GM23338 (cell line): ENCODE data around the gene DEK. TPM values are rescaled to one million over a fixed set of nuclear protein-coding genes. Genes with fewer than 3 reads are reported as not detected.

Source experiments
- ATAC-seq: fragments of 200-7000 bp; cut with Tn5 transposase; 3 replicates; pipeline ENCODE4 v1.9.1; 2020
- DNase-seq: peaks from one replicate; pipeline ENCODE4 v3.0.0-alpha.2; 2015; ENCODE audit warnings: low spot score
- H2AFZ ChIP-seq: fragments of 200-600 bp; sonication (generic); 2 replicates; pipeline ENCODE4 v1.8.0; 2016; ENCODE audit warnings: antibody characterized with exemption, mild to moderate bottlenecking, moderate library complexity
- H3F3A ChIP-seq: fragments of 200-600 bp; sonication (generic); replicated peaks from 2 replicates; pipeline ENCODE4 v1.8.0; 2017; ENCODE audit warnings: antibody characterized with exemption, mixed run types, low read depth
- H3K27ac ChIP-seq: fragments of 200-600 bp; sonication (generic); 2 replicates; pipeline ENCODE4 v1.6.1; 2016; ENCODE audit warnings: low read depth
- H3K27me3 ChIP-seq: fragments of 200-600 bp; sonication (generic); 2 replicates; pipeline ENCODE4 v1.8.0; 2016; ENCODE audit warnings: mild to moderate bottlenecking, mixed run types, moderate library complexity; ENCODE audit not compliant: insufficient read depth
- H3K36me3 ChIP-seq: fragments of 200-600 bp; sonication (generic); 2 replicates; pipeline ENCODE4 v1.8.0; 2016; ENCODE audit warnings: mild to moderate bottlenecking; ENCODE audit not compliant: insufficient read depth
- H3K4me1 ChIP-seq: fragments of 200-600 bp; sonication (generic); 2 replicates; pipeline ENCODE4 v1.8.0; 2016; ENCODE audit warnings: mild to moderate bottlenecking, moderate library complexity; ENCODE audit not compliant: insufficient read depth
- H3K4me2 ChIP-seq: fragments of 200-600 bp; sonication (generic); 2 replicates; pipeline ENCODE4 v1.7.1; 2017; ENCODE audit warnings: mixed run types
- H3K4me3 ChIP-seq: fragments of 200-600 bp; sonication (generic); 2 replicates; pipeline ENCODE4 v1.6.1; 2016; ENCODE audit warnings: mixed run types
- H3K79me2 ChIP-seq: fragments of 200-600 bp; sonication (generic); replicated peaks from 2 replicates; pipeline ENCODE4 v1.8.0; 2017; ENCODE audit warnings: mild to moderate bottlenecking; ENCODE audit not compliant: insufficient read depth
- H3K9me2 ChIP-seq: fragments of 200-600 bp; sonication (generic); 2 replicates; pipeline ENCODE4 v1.8.0; 2017; ENCODE audit not compliant: insufficient read depth
- H4K20me1 ChIP-seq: fragments of 200-600 bp; sonication (generic); replicated peaks from 2 replicates; pipeline ENCODE4 v1.8.0; 2017; ENCODE audit warnings: mild to moderate bottlenecking; ENCODE audit not compliant: insufficient read depth
- H3K27ac Mint-ChIP-seq: 2 replicates; pipeline ENCODE4 v1.8.0; 2020; ENCODE audit warnings: inconsistent platforms, mild to moderate bottlenecking, moderate library complexity, mixed read lengths
- H3K27me3 Mint-ChIP-seq: 3 replicates; pipeline ENCODE4 v1.8.0; 2022; ENCODE audit warnings: low read depth, mild to moderate bottlenecking, moderate library complexity, mixed read lengths, inconsistent platforms; ENCODE audit not compliant: insufficient read depth, poor library complexity
- H3K36me3 Mint-ChIP-seq: 3 replicates; pipeline ENCODE4 v1.8.0; 2021; ENCODE audit warnings: low read depth, mild to moderate bottlenecking, inconsistent platforms, moderate library complexity, mixed read lengths
- H3K4me1 Mint-ChIP-seq: 3 replicates; pipeline ENCODE4 v1.8.0; 2020; ENCODE audit warnings: mild to moderate bottlenecking, inconsistent platforms, mixed read lengths
- H3K4me3 Mint-ChIP-seq: 3 replicates; pipeline ENCODE4 v1.8.0; 2021; ENCODE audit warnings: moderate library complexity, mild to moderate bottlenecking, inconsistent platforms, mixed read lengths
- H3K9me3 Mint-ChIP-seq: 3 replicates; pipeline ENCODE4 v1.8.0; 2020; ENCODE audit warnings: moderate library complexity, mild to moderate bottlenecking, inconsistent platforms, mixed read lengths
- CREB1 ChIP-seq: fragments of 250-450 bp; sonication (Bioruptor Pico); IDR thresholded peaks from 2 replicates; pipeline ENCODE4 v1.5.0; 2020; ENCODE audit warnings: low read depth, mild to moderate bottlenecking, moderate library complexity
- CTCF ChIP-seq, 2 experiments: fragments of 200-600 bp in 1 of 2; sonication (generic) in 1 of 2; conservative IDR thresholded peaks; 2 replicates each; pipeline versions ENCODE4 v1.5.1 to v1.6.1; 2016 to 2017; ENCODE audit warnings: antibody characterized with exemption in 2 of 2, low read depth in 2 of 2, mild to moderate bottlenecking in 2 of 2, moderate library complexity in 1 of 2
- EZH2 ChIP-seq: fragments of 200-600 bp; sonication (generic); IDR thresholded peaks from one replicate; pipeline ENCODE4 v1.8.0; 2017; ENCODE audit warnings: antibody characterized with exemption, mild to moderate bottlenecking, low read depth; ENCODE audit not compliant: unreplicated experiment
- EZH2phosphoT487 ChIP-seq: fragments of 200-600 bp; sonication (generic); IDR thresholded peaks from one replicate; pipeline ENCODE4 v1.8.1; 2018; ENCODE audit warnings: antibody characterized with exemption; ENCODE audit not compliant: unreplicated experiment
- JUNB ChIP-seq: IDR thresholded peaks from one replicate; pipeline ENCODE4 v1.6.1; 2016; ENCODE audit warnings: antibody characterized with exemption; ENCODE audit not compliant: unreplicated experiment
- POLR2AphosphoS5 ChIP-seq: IDR thresholded peaks from 2 replicates; pipeline ENCODE4 v1.6.1; 2016; ENCODE audit warnings: antibody characterized with exemption, low read depth
- STAT1 ChIP-seq: IDR thresholded peaks from one replicate; pipeline ENCODE4 v1.6.1; 2016; ENCODE audit warnings: antibody characterized with exemption; ENCODE audit not compliant: unreplicated experiment
- ZNF331 ChIP-seq: fragments of 250-450 bp; sonication (Bioruptor Pico); IDR thresholded peaks from 2 replicates; pipeline ENCODE4 v1.5.0; 2020; ENCODE audit warnings: low read depth, mild to moderate bottlenecking, moderate library complexity
- polyA plus RNA-seq: library from polyadenylated mRNA; unstranded; fragments of >200 nt; fragmentation: Nextera tagmentation; extraction: Ambion mirVana; gene quantifications from 2 replicates; pipeline ENCODE4 v1.2.1, GENCODE V29; 2016
- total RNA-seq: library from RNA; depleted of rRNA; stranded (reverse); fragments of >200 nt; shearing (Covaris generic); gene quantifications from 2 replicates; pipeline ENCODE4 v1.2.3, GENCODE V29; 2014
- TF ChIP-seq, protein P1 (sequence below): IDR thresholded peaks from one replicate; pipeline ENCODE4 v1.6.1; 2018; ENCODE audit warnings: antibody characterized with exemption; ENCODE audit not compliant: unreplicated experiment
- TF ChIP-seq, protein P2 (sequence below): fragments of 250-450 bp; sonication (Bioruptor Pico); IDR thresholded peaks from 2 replicates; pipeline ENCODE4 v1.5.0; 2020; ENCODE audit warnings: mild to moderate bottlenecking, moderate library complexity

The DEK gene
- total and polyA plus RNA-seq, 2 experiments from 2014 or later: 218 to 582 TPM

DNA sequence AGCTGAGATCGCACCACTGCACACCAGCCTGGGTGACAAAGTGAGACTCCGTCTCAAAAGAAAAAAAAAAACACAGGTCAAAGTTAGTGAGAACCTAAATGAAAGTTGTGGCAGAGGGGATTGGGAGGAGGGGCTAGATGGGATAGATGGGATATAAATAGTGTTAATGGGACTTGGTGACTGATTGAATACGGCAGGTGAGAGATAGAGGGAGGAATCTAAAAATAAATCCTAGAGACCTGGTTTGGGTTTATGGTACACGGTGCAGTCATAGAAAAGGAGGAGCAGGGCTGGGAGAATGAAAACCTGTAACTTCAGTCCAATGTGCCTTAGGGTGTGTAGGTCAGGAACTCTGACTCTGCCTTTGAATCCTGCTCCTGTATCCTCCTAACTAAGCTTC is 25.0 kb upstream of the DEK start (continued):
- no peak for TF ChIP-seq ZNF331 (CRISPR knock-in tag)

DNA sequence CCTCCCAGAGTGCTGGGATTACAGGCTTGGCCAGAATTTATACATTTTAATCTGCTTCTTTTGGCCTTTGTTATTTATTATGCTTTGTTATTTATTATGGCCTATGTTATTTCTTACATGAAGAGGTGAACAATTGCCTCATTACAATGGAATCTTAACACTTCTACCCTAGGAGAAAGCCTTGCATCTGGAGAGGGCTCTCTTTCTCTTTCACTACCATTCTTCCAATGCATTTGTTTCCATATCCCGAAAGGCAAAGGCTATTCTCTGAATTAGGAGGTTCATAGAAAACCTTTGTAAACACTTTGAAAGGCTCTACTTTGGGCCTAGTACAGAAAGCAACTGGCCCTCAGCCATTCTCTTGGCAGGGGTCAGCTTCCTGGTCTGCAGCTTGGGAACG is 19.9 kb upstream of the DEK start:
- TF ChIP-seq EZH2 (no peak), EZH2phosphoT487 (no peak), STAT1 (no peak), POLR2AphosphoS5 (no peak), ZNF331 (CRISPR knock-in tag) (no peak), CTCF (conservative IDR thresholded peaks at IDR 0.05; ENCODE audit: low read depth in 2 of 2) (no peak), JUNB (no peak), CREB1 (CRISPR knock-in tag) (no peak)
- TF ChIP-seq, protein P1, sequence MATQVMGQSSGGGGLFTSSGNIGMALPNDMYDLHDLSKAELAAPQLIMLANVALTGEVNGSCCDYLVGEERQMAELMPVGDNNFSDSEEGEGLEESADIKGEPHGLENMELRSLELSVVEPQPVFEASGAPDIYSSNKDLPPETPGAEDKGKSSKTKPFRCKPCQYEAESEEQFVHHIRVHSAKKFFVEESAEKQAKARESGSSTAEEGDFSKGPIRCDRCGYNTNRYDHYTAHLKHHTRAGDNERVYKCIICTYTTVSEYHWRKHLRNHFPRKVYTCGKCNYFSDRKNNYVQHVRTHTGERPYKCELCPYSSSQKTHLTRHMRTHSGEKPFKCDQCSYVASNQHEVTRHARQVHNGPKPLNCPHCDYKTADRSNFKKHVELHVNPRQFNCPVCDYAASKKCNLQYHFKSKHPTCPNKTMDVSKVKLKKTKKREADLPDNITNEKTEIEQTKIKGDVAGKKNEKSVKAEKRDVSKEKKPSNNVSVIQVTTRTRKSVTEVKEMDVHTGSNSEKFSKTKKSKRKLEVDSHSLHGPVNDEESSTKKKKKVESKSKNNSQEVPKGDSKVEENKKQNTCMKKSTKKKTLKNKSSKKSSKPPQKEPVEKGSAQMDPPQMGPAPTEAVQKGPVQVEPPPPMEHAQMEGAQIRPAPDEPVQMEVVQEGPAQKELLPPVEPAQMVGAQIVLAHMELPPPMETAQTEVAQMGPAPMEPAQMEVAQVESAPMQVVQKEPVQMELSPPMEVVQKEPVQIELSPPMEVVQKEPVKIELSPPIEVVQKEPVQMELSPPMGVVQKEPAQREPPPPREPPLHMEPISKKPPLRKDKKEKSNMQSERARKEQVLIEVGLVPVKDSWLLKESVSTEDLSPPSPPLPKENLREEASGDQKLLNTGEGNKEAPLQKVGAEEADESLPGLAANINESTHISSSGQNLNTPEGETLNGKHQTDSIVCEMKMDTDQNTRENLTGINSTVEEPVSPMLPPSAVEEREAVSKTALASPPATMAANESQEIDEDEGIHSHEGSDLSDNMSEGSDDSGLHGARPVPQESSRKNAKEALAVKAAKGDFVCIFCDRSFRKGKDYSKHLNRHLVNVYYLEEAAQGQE: no peak
- TF ChIP-seq, protein P2, sequence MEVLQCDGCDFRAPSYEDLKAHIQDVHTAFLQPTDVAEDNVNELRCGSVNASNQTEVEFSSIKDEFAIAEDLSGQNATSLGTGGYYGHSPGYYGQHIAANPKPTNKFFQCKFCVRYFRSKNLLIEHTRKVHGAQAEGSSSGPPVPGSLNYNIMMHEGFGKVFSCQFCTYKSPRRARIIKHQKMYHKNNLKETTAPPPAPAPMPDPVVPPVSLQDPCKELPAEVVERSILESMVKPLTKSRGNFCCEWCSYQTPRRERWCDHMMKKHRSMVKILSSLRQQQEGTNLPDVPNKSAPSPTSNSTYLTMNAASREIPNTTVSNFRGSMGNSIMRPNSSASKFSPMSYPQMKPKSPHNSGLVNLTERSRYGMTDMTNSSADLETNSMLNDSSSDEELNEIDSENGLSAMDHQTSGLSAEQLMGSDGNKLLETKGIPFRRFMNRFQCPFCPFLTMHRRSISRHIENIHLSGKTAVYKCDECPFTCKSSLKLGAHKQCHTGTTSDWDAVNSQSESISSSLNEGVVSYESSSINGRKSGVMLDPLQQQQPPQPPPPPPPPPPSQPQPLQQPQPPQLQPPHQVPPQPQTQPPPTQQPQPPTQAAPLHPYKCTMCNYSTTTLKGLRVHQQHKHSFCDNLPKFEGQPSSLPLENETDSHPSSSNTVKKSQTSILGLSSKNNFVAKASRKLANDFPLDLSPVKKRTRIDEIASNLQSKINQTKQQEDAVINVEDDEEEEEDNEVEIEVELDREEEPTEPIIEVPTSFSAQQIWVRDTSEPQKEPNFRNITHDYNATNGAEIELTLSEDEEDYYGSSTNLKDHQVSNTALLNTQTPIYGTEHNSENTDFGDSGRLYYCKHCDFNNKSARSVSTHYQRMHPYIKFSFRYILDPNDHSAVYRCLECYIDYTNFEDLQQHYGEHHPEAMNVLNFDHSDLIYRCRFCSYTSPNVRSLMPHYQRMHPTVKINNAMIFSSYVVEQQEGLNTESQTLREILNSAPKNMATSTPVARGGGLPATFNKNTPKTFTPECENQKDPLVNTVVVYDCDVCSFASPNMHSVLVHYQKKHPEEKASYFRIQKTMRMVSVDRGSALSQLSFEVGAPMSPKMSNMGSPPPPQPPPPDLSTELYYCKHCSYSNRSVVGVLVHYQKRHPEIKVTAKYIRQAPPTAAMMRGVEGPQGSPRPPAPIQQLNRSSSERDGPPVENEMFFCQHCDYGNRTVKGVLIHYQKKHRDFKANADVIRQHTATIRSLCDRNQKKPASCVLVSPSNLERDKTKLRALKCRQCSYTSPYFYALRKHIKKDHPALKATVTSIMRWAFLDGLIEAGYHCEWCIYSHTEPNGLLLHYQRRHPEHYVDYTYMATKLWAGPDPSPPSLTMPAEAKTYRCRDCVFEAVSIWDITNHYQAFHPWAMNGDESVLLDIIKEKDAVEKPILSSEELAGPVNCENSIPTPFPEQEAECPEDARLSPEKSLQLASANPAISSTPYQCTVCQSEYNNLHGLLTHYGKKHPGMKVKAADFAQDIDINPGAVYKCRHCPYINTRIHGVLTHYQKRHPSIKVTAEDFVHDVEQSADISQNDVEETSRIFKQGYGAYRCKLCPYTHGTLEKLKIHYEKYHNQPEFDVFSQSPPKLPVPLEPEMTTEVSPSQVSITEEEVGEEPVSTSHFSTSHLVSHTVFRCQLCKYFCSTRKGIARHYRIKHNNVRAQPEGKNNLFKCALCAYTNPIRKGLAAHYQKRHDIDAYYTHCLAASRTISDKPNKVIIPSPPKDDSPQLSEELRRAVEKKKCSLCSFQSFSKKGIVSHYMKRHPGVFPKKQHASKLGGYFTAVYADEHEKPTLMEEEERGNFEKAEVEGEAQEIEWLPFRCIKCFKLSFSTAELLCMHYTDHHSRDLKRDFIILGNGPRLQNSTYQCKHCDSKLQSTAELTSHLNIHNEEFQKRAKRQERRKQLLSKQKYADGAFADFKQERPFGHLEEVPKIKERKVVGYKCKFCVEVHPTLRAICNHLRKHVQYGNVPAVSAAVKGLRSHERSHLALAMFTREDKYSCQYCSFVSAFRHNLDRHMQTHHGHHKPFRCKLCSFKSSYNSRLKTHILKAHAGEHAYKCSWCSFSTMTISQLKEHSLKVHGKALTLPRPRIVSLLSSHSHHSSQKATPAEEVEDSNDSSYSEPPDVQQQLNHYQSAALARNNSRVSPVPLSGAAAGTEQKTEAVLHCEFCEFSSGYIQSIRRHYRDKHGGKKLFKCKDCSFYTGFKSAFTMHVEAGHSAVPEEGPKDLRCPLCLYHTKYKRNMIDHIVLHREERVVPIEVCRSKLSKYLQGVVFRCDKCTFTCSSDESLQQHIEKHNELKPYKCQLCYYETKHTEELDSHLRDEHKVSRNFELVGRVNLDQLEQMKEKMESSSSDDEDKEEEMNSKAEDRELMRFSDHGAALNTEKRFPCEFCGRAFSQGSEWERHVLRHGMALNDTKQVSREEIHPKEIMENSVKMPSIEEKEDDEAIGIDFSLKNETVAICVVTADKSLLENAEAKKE (CRISPR knock-in tag): no peak
- H3K79me2 ChIP-seq: no peaks in the 10 kb centered on the region
- H3K27ac Mint-ChIP-seq: no peak overlapping the region; the same call in 1 of the 2 replicates
- no peaks in the 10 kb centered on the region for H3K36me3 Mint-ChIP-seq
- no peaks in the 10 kb centered on the region for H3K36me3 ChIP-seq
- peaks cover 3% of the 10 kb centered on the region; the same call in 1 of the 3 replicates for H3K4me1 Mint-ChIP-seq
- peaks cover 13% of the 10 kb centered on the region for H3K27me3 ChIP-seq
- no peak overlapping the region for H3K4me2 ChIP-seq
- no peak overlapping the region for H3K4me3 Mint-ChIP-seq
- no peaks in the 10 kb centered on the region for H3F3A ChIP-seq
- no peak overlapping the region for H3K4me3 ChIP-seq
- H3K27me3 Mint-ChIP-seq: peaks cover 1% of the 10 kb centered on the region
- peak; percentile 50 for DNase-seq
- peaks cover 5% of the 10 kb centered on the region; the same call in 1 of the 2 replicates for H3K4me1 ChIP-seq
- no peaks in the 10 kb centered on the region for H4K20me1 ChIP-seq
- 0 out of 2 replicates have a peak overlapping the region, but pooled peaks have one; percentile 33 for H2AFZ ChIP-seq
- peak; percentile 54; the same call in 2 of the 3 replicates for ATAC-seq
- peak overlapping the region; percentile 84; the same call in 1 of the 2 replicates for H3K27ac ChIP-seq
- no peaks in the 10 kb centered on the region; the same call in 2 of the 3 replicates for H3K9me3 Mint-ChIP-seq
- no peaks in the 10 kb centered on the region for H3K9me2 ChIP-seq
